ENCODE data around the gene EPB41L2. TPM values are rescaled to one million over a fixed set of nuclear protein-coding genes. Genes with fewer than 3 reads are reported as not detected.

EPB41L2 gene
- total RNA-seq, 4 donors from 2014 or later = 45.3 to 102 (median 61.9) TPM

DNA sequence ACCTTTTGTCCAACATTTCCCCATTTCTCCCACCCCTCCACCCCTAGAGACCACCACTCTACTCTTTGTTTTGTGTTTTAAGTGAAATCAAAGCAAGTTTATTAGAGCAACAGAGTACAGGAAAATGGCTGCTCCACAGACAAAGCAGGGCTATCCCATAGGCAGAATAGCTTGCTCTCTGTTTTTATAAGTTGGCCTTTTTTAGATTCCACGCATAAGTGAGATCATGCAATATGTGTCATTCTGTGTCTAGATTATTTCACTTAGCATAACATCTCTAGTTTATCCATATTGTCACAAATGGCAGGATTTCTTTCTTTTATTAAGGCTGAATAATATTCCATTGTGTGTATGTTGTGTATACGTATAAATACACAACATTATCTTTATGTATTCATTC lies 266.0 kb downstream of the EPB41L2 start:
- in situ Hi-C loops (cut with MboI; ENCODE audit: low pct_ligation_motif_present in 1 of 4, low pct_unique_long_range_greater_than_20kb in 1 of 4, low sequenced_read_pairs in 3 of 4) = no loop called here
- WGBS, 2 donors (ENCODE audit: low coverage in 1 of 2) = 85 to 86% methylated on average over 2 of the region's 2 CpGs
- H3K27me3 ChIP-seq = no peaks in the 10 kb centered on the region
- no peaks in the 10 kb centered on the region for H3K4me1 ChIP-seq
- TF ChIP-seq EP300 (IDR thresholded peaks at IDR 0.05; ENCODE audit: low read depth) (no peak), CTCF (IDR thresholded peaks at IDR 0.05) (no peak), POLR2A (IDR thresholded peaks at IDR 0.05) (no peak), POLR2AphosphoS5 (IDR thresholded peaks at IDR 0.05) (no peak)
- H3K27ac ChIP-seq = no peak overlapping the region
- H3K36me3 ChIP-seq = no peaks in the 10 kb centered on the region
- intact Hi-C loops (cut with DNase I; ENCODE audit: low total_unique reads) = no loop called here
- H3K4me3 ChIP-seq = no peak overlapping the region
- no peak for DNase-seq
- H3K9me3 ChIP-seq = no peaks in the 10 kb centered on the region

- H3K27me3 ChIP-seq = no peaks in the 10 kb centered on the region
- H3K4me3 ChIP-seq = no peak overlapping the region
- H3K9me3 ChIP-seq = no peaks in the 10 kb centered on the region
- in situ Hi-C loops (cut with MboI; ENCODE audit: low pct_ligation_motif_present in 1 of 4, low pct_unique_long_range_greater_than_20kb in 1 of 4, low sequenced_read_pairs in 3 of 4) (no loop called here), intact Hi-C loops (cut with DNase I; ENCODE audit: low total_unique reads) (no loop called here)
- H3K27ac ChIP-seq = no peak overlapping the region
- no peaks in the 10 kb centered on the region for H3K36me3 ChIP-seq
- no peak for DNase-seq
- H3K4me1 ChIP-seq = no peaks in the 10 kb centered on the region
- TF ChIP-seq POLR2A (IDR thresholded peaks at IDR 0.05) (no peak), POLR2AphosphoS5 (IDR thresholded peaks at IDR 0.05) (no peak), EP300 (IDR thresholded peaks at IDR 0.05; ENCODE audit: low read depth) (no peak), CTCF (IDR thresholded peaks at IDR 0.05) (no peak)
Measured at GRCh38 chr6:130796313-130796905, 266.6 kb downstream of the EPB41L2 start.

DNA sequence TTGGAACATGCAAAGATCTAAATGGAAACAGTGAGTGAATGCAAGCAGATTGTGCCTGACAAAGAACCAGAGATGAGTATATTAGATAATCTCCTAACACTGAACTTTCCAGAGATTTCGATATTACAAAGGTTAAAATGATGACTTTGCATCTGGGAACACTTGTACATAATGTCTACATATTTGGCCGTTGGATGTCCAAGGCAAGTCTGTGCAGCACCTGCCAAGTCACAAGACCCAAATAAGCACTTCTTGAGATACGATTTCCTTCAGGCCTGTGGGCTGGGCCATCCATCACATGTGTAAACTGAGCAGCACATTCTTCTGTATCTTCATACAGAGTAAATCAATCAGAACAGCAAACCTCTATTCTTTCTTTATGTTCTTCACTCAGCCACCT lies 268.3 kb downstream of the EPB41L2 start:
- no peak for TF ChIP-seq EP300 (IDR thresholded peaks at IDR 0.05; ENCODE audit: low read depth)
- no peak for TF ChIP-seq CTCF (IDR thresholded peaks at IDR 0.05)
- no peak for TF ChIP-seq POLR2AphosphoS5 (IDR thresholded peaks at IDR 0.05)
- no peak for TF ChIP-seq POLR2A (IDR thresholded peaks at IDR 0.05)
- no peak overlapping the region for H3K27ac ChIP-seq
- H3K36me3 ChIP-seq = no peaks in the 10 kb centered on the region
- intact Hi-C loops (cut with DNase I; ENCODE audit: low total_unique reads) (no loop called here), in situ Hi-C loops (cut with MboI; ENCODE audit: low pct_ligation_motif_present in 1 of 4, low pct_unique_long_range_greater_than_20kb in 1 of 4, low sequenced_read_pairs in 3 of 4) (no loop called here)
- H3K27me3 ChIP-seq = no peaks in the 10 kb centered on the region
- H3K4me1 ChIP-seq = no peaks in the 10 kb centered on the region
- H3K9me3 ChIP-seq = no peaks in the 10 kb centered on the region
- H3K4me3 ChIP-seq = no peak overlapping the region
- no peak for DNase-seq
- 29 to 48% methylated on average over 3 of the region's 3 CpGs for WGBS, 2 donors (ENCODE audit: low coverage in 1 of 2)

DNA sequence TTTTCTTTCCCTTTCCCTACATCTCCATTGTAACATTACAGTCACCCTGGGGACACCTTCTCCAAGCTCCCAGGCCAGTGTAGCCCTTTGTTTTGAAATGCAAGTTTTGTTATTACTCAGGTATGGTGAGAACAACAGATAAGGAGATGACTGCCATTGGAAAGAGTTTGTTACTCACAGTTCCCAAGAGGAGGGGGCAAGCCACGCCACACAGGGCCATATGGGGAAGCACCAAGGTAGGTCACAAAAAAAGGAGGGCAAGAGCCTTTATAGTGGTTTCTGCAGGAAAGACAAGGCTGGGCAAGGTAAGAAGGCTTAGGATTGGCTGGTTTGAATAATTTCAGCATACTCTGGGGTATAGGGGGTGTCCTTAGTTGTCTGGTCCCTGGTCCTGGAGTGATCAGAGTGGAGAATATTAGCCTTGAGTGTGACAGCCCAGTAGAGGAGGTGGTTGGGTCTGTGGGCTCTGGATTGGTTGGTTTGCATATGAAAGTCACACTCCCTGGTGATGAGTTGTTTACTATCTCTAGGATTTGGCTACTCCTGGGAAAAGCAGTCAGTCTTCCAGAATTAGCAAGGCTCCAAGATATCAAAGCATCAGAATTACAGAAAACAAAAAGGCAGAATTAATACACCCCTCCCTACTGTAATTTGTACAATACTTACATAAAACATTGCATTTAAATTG lies 268.9 kb downstream of the EPB41L2 start:
- in situ Hi-C loops (cut with MboI; ENCODE audit: low pct_ligation_motif_present in 1 of 4, low pct_unique_long_range_greater_than_20kb in 1 of 4, low sequenced_read_pairs in 3 of 4) (no loop called here), intact Hi-C loops (cut with DNase I; ENCODE audit: low total_unique reads) (no loop called here)
- H3K27me3 ChIP-seq = no peaks in the 10 kb centered on the region
- no peak for DNase-seq
- TF ChIP-seq CTCF (IDR thresholded peaks at IDR 0.05) (no peak), EP300 (IDR thresholded peaks at IDR 0.05; ENCODE audit: low read depth) (no peak), POLR2AphosphoS5 (IDR thresholded peaks at IDR 0.05) (no peak), POLR2A (IDR thresholded peaks at IDR 0.05) (no peak)
- no peak overlapping the region for H3K27ac ChIP-seq
- no peak overlapping the region for H3K4me3 ChIP-seq
- H3K36me3 ChIP-seq = no peaks in the 10 kb centered on the region
- no peaks in the 10 kb centered on the region for H3K4me1 ChIP-seq
- no peaks in the 10 kb centered on the region for H3K9me3 ChIP-seq
- 71 to 86% methylated on average over 1 of the region's 1 CpG for WGBS, 2 donors (ENCODE audit: low coverage in 1 of 2)

Other genes starting within 250 kb of the EPB41L2 start
- gene SMLR1, start 235.8 kb downstream of the EPB41L2 start, total RNA-seq = not detected
- gene AKAP7, start 72.2 kb upstream of the EPB41L2 start, total RNA-seq = 10 to 100 TPM in 2 of 4 donors, 1 to 10 TPM in 2; 4.9 to 19.1 (median 12.0) TPM